GM12865 (cell line): ENCODE measurements around the gene SCN4A.

Experiments used
- DNase-seq: peaks from one replicate; pipeline ENCODE4 v3.0.0; 2010; ENCODE audit warnings: low read depth
- H3K4me3 ChIP-seq: 2 replicates; pipeline ENCODE4 v1.5.1; 2011; ENCODE audit warnings: mild to moderate bottlenecking, low read depth, low read length, control low read depth
- TF ChIP-seq, protein P1 (sequence below): IDR thresholded peaks from 2 replicates; pipeline ENCODE4 v1.5.1; 2011; ENCODE audit warnings: low read length, control low read depth, low read depth, inconsistent platforms; ENCODE audit not compliant: insufficient read depth; ENCODE audit errors: missing control alignments

SCN4A gene

DNA sequence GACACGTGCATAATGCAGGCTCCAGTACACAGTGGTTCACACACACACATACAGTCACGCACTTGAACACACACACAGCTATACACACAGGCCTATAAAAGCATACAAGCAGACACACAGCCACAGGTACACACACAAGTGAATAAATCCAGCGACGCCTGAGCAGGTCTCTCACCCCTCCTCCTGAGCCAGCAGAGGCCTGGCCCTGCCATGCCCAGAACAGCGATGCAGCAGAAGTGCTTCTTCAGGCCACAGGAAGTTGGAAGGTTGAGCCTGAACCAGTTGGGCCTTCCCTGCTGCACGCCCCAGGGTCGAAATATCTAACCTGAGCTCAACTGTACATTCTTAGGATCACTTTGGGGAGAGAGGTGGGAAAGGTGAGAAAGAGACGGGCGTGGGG is 33.3 kb downstream of the SCN4A start:
- no peak overlapping the region for H3K4me3 ChIP-seq
- no peak for DNase-seq
- TF ChIP-seq, protein P1, sequence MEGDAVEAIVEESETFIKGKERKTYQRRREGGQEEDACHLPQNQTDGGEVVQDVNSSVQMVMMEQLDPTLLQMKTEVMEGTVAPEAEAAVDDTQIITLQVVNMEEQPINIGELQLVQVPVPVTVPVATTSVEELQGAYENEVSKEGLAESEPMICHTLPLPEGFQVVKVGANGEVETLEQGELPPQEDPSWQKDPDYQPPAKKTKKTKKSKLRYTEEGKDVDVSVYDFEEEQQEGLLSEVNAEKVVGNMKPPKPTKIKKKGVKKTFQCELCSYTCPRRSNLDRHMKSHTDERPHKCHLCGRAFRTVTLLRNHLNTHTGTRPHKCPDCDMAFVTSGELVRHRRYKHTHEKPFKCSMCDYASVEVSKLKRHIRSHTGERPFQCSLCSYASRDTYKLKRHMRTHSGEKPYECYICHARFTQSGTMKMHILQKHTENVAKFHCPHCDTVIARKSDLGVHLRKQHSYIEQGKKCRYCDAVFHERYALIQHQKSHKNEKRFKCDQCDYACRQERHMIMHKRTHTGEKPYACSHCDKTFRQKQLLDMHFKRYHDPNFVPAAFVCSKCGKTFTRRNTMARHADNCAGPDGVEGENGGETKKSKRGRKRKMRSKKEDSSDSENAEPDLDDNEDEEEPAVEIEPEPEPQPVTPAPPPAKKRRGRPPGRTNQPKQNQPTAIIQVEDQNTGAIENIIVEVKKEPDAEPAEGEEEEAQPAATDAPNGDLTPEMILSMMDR: no peak

DNA sequence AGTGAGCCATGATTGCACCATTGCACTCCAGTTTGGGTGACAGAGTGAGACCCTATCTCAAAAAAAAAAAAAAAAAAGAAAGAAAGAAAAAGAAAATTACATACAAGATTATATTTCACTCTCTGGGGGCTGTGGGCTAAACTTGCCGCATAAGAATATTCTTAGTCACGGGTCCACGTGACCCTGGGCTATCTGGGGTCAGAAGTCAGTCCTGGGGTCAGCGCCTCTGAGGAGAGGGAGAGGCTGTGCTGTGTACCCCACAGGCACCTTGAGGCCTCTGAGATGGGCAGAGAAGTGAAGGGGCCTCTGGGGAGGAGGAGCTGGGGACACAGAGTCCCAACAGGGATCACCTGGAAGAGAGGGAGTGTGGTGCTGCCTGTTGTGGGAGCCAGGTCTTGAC is 34.8 kb downstream of the SCN4A start:
- TF ChIP-seq, protein P1: no peak
- H3K4me3 ChIP-seq: no peak overlapping the region
- DNase-seq: no peak

DNA sequence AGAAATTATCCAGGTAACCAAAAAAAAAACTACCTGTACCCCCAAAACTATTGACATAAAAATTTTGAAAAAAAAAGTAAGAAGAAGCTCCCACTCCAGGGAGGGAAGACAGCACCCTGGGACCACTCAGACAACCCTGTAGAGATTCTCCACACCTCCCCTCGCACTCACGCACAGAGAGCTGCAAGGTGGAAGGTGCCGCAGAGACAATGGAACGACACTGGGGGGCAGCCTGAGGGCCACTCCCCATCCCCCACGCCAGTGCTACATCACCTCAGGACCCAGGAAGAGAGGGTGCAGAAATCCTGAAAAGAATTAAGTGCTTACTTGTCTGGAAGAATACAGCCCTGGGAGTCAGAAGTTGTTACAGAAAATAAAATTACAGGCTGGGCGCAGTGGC is 35.4 kb downstream of the SCN4A start:
- TF ChIP-seq, protein P1: no peak
- no peak for DNase-seq
- no peak overlapping the region for H3K4me3 ChIP-seq

DNA sequence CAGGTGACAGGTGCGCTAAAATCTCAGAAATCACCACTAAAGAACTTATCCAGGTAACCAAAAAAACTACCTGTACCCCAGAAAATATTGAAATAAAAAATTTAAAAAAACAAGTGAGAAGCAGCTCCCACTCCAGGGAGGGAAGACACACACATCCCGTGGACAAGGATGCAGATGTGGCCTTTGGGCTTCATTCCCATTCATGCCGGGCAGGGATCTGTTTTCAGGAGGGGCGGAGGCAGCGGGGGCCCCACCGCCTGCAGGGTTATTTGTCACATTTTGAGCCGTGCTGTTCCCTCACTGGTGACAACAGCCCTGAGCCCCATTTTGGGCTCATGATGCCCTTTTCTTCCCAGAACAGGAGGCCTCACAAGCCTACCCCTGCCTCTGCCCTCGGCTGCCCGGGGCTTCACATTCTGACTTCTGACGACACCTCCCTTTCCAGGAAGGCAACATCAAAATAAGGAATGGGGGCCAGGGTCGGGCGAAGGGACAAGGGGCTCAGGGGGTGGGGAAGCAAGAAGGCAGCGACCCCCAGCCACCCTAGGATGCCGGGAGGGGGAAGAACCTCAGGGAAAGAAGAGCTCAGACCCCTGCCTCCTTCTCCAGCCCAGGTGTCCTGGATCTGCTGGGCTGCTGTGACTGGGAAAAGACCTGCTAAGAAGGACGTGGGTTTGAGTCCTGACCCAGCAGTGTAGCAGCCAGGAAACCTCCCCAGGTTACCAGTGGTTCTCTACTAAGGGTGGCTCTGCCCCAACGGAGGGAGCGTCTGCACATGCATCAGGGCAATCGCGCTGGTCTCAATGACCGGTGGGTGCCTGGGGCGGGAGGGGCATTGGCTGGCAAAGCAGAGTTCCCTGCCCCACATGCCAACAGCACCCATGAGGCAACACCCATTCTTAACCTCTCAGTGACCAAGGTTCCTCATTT is 38.3 kb downstream of the SCN4A start:
- no peak overlapping the region for H3K4me3 ChIP-seq
- no peak for DNase-seq
- TF ChIP-seq, protein P1: no peak

DNA sequence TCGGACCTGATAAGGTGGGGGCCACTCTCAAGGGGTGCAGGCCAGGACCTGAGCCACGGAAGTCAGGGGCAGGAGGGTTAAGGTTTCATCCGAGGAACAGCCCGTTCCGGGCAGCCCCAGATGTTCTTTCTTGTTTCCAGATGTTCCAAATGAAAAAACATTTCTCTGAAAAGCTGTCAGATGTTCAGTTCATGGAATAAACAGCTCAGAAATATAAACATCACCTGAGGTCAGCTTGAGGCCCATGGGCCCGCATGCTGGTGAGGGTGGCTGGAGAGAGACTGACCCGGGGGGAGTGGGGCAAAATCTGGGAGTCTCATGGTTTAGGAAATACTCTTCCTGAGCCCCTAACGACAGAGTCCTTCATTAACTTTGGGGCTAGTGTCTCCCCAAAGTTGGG is 39.1 kb downstream of the SCN4A start:
- no peak overlapping the region for H3K4me3 ChIP-seq
- TF ChIP-seq, protein P1: no peak
- DNase-seq: no peak

DNA sequence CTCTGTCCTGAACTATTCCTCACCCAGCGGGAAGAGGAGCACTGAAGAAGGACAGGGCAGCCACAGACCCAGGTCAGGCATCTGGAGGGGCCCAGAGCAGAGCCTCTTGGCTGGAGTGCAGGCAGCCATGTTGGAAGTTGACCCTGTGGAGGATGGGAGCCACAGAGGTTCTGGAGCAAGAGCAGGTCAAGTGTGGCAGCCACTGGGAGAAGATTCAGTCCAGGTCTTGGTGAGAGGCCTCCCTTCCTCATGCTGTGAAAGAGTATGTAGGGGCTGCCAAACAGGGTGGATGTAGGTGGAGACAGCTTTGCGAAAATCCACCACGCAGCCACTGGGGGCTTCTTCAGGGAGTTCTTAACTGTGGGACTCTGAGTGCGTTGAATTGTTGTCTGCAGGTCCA is 40.0 kb downstream of the SCN4A start:
- peak overlapping the region; percentile 90 for H3K4me3 ChIP-seq

More for the DNA sequence above, 40.0 kb downstream of the SCN4A start:
- DNase-seq: no peak
- TF ChIP-seq, protein P1: no peak
